Measurements from ENCODE around the gene ZDHHC20. TPM values are rescaled to one million over a fixed set of nuclear protein-coding genes. Genes with fewer than 3 reads are reported as not detected.

The ZDHHC20 gene
- total and polyA plus RNA-seq, 2 experiments from 2014 or later, result 25.2 to 132 TPM

DNA sequence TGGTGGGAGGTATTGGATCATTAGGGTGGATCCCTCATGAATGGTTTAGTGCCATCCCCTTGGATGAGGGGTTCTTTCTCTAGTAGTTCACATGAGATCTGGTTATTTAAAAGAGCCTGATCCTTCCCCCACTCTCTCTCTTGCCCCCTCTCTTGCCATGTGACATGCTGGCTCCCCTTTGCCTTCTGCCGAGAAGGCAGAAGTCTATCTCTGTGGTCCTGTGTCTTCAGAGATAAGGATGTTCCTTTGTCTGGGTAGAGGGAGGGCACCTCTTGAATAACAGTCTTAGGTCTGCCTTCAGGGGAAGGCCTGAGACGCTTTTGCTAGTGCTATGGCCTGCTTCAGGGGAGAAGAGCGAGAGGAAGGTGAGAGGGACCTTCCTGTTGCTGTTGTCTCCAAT is 2.0 kb upstream of the ZDHHC20 start:
- DNase-seq (ENCODE audit: low spot score), result no peak
- Histone ChIP-seq H3K79me2 (peaks cover 25% of the 10 kb centered on the region), H3K27ac (no peak overlapping the region), H3K9me2 (replicated peaks; ENCODE audit: insufficient read depth) (no peaks in the 10 kb centered on the region), H3K4me1 (ENCODE audit: insufficient read depth) (peaks cover 8% of the 10 kb centered on the region), H3K4me3 (no peak overlapping the region), H3K4me2 (no peak overlapping the region), H4K20me1 (ENCODE audit: insufficient read depth, poor library complexity, severe bottlenecking) (peaks cover 18% of the 10 kb centered on the region), H3K36me3 (replicated peaks; ENCODE audit: insufficient read depth, low read depth) (no peaks in the 10 kb centered on the region), H3K9me3 (ENCODE audit: low read depth) (no peaks in the 10 kb centered on the region), H3K27me3 (no peaks in the 10 kb centered on the region), H2AFZ (no peak overlapping the region)
- no peak for TF ChIP-seq EZH2 (IDR thresholded peaks at IDR 0.05; ENCODE audit: borderline replicate concordance)
- TF ChIP-seq EZH2phosphoT487 (IDR thresholded peaks at IDR 0.05; ENCODE audit: low read depth, severe bottlenecking, unreplicated experiment), result no peak
- TF ChIP-seq CTCF (IDR thresholded peaks at IDR 0.05; ENCODE audit: poor library complexity), result no peak
- 76% methylated on average over 3 of the region's 3 CpGs for WGBS (ENCODE audit: low lambda C conversion rate, missing lambda C conversion rate)

DNA sequence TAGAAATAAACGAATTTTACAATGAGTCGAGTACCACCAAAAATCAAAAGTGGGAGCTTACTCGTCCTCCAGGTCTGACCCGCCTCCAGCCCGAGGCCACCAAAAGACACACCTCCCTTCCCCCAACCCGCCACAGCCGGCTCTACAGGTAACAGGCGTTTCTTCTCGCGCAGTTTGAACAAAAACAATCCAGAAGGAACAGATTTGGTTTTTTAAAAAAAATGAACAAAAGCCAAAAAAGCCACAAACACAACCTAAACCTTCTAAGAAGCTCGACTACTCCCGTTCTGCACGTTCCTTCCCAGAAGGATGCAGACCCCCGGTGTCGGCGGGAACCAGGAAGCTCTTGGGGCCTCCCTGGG is 671 bp downstream of the ZDHHC20 start:
- H2AFZ ChIP-seq, result peak overlapping the region; percentile 75
- H3K79me2 ChIP-seq, result peaks cover 52% of the 10 kb centered on the region
- no peaks in the 10 kb centered on the region for H3K27me3 ChIP-seq
- H3K4me2 ChIP-seq, result peak overlapping the region; percentile 75
- under 1% methylated on average over 16 of the region's 16 CpGs for WGBS (ENCODE audit: low lambda C conversion rate, missing lambda C conversion rate)
- H3K27ac ChIP-seq, result peak overlapping the region; percentile 94
- H3K36me3 ChIP-seq (replicated peaks; ENCODE audit: insufficient read depth, low read depth), result no peaks in the 10 kb centered on the region
- peaks cover 18% of the 10 kb centered on the region for H4K20me1 ChIP-seq (ENCODE audit: insufficient read depth, poor library complexity, severe bottlenecking)
- no peaks in the 10 kb centered on the region for H3K9me2 ChIP-seq (replicated peaks; ENCODE audit: insufficient read depth)
- peaks cover 8% of the 10 kb centered on the region for H3K4me1 ChIP-seq (ENCODE audit: insufficient read depth)
- no peaks in the 10 kb centered on the region for H3K9me3 ChIP-seq (ENCODE audit: low read depth)
- TF ChIP-seq EZH2phosphoT487 (IDR thresholded peaks at IDR 0.05; ENCODE audit: low read depth, severe bottlenecking, unreplicated experiment) (no peak), CTCF (IDR thresholded peaks at IDR 0.05; ENCODE audit: poor library complexity) (no peak), EZH2 (IDR thresholded peaks at IDR 0.05; ENCODE audit: borderline replicate concordance) (no peak)
- peak; percentile 69 for DNase-seq (ENCODE audit: low spot score)
- H3K4me3 ChIP-seq, result peak overlapping the region; percentile 82

DNA sequence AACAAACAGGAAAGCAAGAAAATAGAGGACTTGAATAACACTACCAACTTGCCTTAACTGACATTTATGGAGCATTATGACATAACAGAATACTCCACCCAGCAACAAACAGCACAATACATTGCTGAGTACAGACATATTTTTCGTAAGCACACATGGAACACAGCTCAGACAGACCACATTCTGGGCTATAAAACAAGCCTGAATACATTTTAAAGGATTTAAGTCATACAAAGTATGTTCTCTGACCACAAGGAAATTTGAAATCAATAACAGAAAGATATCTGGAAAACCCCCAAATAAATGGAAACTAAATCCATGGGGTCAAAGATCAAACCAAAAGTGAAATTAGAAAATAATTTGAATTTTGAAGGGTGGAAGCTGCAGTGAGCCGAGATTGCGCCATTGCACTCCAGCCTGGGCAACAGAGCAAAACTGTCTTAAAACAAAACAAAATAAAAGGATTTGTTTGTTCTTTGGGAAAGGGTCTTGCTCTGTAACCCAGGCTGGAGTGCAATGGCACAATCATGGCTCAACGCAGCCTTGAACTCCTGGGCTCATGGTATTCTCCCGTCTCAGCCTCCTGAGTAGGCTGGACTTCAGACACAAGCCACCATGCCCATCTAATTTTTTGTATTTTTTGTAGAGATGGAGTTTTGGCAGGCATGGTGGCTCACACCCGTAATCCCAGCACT is 5.6 kb downstream of the ZDHHC20 start:
- DNase-seq (ENCODE audit: low spot score), result no peak
- peaks cover 8% of the 10 kb centered on the region for H3K4me1 ChIP-seq (ENCODE audit: insufficient read depth)
- no peak overlapping the region for H3K4me2 ChIP-seq
- H2AFZ ChIP-seq, result no peak overlapping the region
- no peaks in the 10 kb centered on the region for H3K27me3 ChIP-seq
- TF ChIP-seq EZH2phosphoT487 (IDR thresholded peaks at IDR 0.05; ENCODE audit: low read depth, severe bottlenecking, unreplicated experiment) (no peak), CTCF (IDR thresholded peaks at IDR 0.05; ENCODE audit: poor library complexity) (no peak), EZH2 (IDR thresholded peaks at IDR 0.05; ENCODE audit: borderline replicate concordance) (no peak)
- 97% methylated on average over 6 of the region's 6 CpGs for WGBS (ENCODE audit: low lambda C conversion rate, missing lambda C conversion rate)
- H3K27ac ChIP-seq, result no peak overlapping the region
- no peaks in the 10 kb centered on the region for H3K9me2 ChIP-seq (replicated peaks; ENCODE audit: insufficient read depth)
- peaks cover 6% of the 10 kb centered on the region for H3K9me3 ChIP-seq (ENCODE audit: low read depth)
- peaks cover 28% of the 10 kb centered on the region for H4K20me1 ChIP-seq (ENCODE audit: insufficient read depth, poor library complexity, severe bottlenecking)
- H3K4me3 ChIP-seq, result no peak overlapping the region
- H3K36me3 ChIP-seq (replicated peaks; ENCODE audit: insufficient read depth, low read depth), result no peaks in the 10 kb centered on the region
- H3K79me2 ChIP-seq, result peaks cover 95% of the 10 kb centered on the region
